H1 (cell line): ENCODE data around the gene EPM2A. TPM values are rescaled to one million over a fixed set of nuclear protein-coding genes. Genes with fewer than 3 reads are reported as not detected.

Source experiments
- CTCF ChIA-PET: fragments of 300-600 bp; sonication (Branson Sonifier 250); formaldehyde crosslinking; loops from one replicate; lab custom pipeline; 2021; ENCODE audit not compliant: partially characterized antibody; lab: Charles Lee
- POLR2A ChIA-PET: fragments of 300-600 bp; sonication (Branson Sonifier 250); formaldehyde crosslinking; loops from one replicate; lab custom pipeline; 2021; ENCODE audit warnings: inconsistent platforms; ENCODE audit not compliant: partially characterized antibody; lab: Charles Lee
- DNase-seq, 2 experiments: peaks; one replicate each; pipeline versions ENCODE4 v3.0.0 to v3.0.0-alpha.2; 2010 to 2022; ENCODE audit warnings: low spot score in 2 of 2, low read depth in 1 of 2, mixed read lengths in 1 of 2
- FAIRE-seq: peaks from 2 replicates; lab custom pipeline; 2011; peaks lifted over from hg19 to GRCh38; lab: Jason Lieb, UNC
- H2AFZ ChIP-seq: 2 replicates; pipeline ENCODE4 v1.8.1; 2012; ENCODE audit warnings: low read length, inconsistent platforms
- H2AK5ac ChIP-seq: 2 replicates; pipeline ENCODE4 v1.6.1; 2013; ENCODE audit warnings: low read depth, low read length
- H2BK120ac ChIP-seq: replicated peaks from 2 replicates; pipeline ENCODE3; 2013; ENCODE audit warnings: low read depth, low read length, inconsistent platforms
- H2BK12ac ChIP-seq: 2 replicates; pipeline ENCODE4 v1.6.1; 2013; ENCODE audit warnings: low read depth, low read length
- H2BK15ac ChIP-seq: 2 replicates; pipeline ENCODE4 v1.6.1; 2013; ENCODE audit warnings: low read length
- H2BK20ac ChIP-seq: 2 replicates; pipeline ENCODE4 v1.6.1; 2013; ENCODE audit warnings: low read length
- H2BK5ac ChIP-seq: 2 replicates; pipeline ENCODE4 v1.6.1; 2013; ENCODE audit warnings: low read depth, low read length
- H3K14ac ChIP-seq: 2 replicates; pipeline ENCODE4 v1.6.1; 2013; ENCODE audit warnings: inconsistent platforms; ENCODE audit not compliant: insufficient read length
- H3K18ac ChIP-seq: 2 replicates; pipeline ENCODE4 v1.6.1; 2013; ENCODE audit warnings: low read length; ENCODE audit errors: extremely low read depth
- H3K23ac ChIP-seq: 2 replicates; pipeline ENCODE4 v1.6.1; 2013; ENCODE audit warnings: inconsistent platforms; ENCODE audit not compliant: insufficient read length
- H3K23me2 ChIP-seq: 2 replicates; pipeline ENCODE4 v1.6.1; 2013; ENCODE audit warnings: low read depth, low read length
- H3K27ac ChIP-seq: 2 replicates; pipeline ENCODE4 v1.6.1; 2011; ENCODE audit warnings: low read depth, low read length, inconsistent platforms
- H3K27me3 ChIP-seq, 4 experiments: replicated peaks in 1 of 4; 1 replicate in 1 of 4; 2 replicates in 3 of 4; pipeline versions ENCODE4 v1.6.1 to v1.8.1; 2011 to 2013; ENCODE audit warnings: low read length in 3 of 4, mild to moderate bottlenecking in 3 of 4, inconsistent platforms in 2 of 4, mixed read lengths in 2 of 4, moderate library complexity in 1 of 4; ENCODE audit not compliant: control insufficient read depth in 3 of 4, insufficient read depth in 3 of 4; ENCODE audit errors: extremely low read depth in 1 of 4
- H3K36me3 ChIP-seq, 4 experiments: 2 replicates each; pipeline versions ENCODE4 v1.6.1 to v1.8.1; 2011 to 2013; ENCODE audit warnings: mild to moderate bottlenecking in 4 of 4, low read length in 3 of 4, moderate library complexity in 2 of 4, control low read depth in 1 of 4, inconsistent platforms in 1 of 4; ENCODE audit not compliant: insufficient read depth in 4 of 4, control insufficient read depth in 2 of 4
- H3K4ac ChIP-seq: replicated peaks from 2 replicates; pipeline ENCODE3; 2013; ENCODE audit warnings: low read length, low read depth, mixed read lengths, inconsistent platforms; ENCODE audit not compliant: insufficient read length
- H3K4me1 ChIP-seq, 4 experiments: replicated peaks in 1 of 4; 1 replicate in 1 of 4; 2 replicates in 3 of 4; pipeline versions ENCODE4 v1.6.1 to v1.8.1; 2011 to 2013; ENCODE audit warnings: low read length in 3 of 4, inconsistent platforms in 2 of 4, mixed read lengths in 1 of 4; ENCODE audit not compliant: insufficient read depth in 4 of 4, control insufficient read depth in 3 of 4
- H3K4me2 ChIP-seq, 2 experiments: 2 replicates each; pipeline versions ENCODE4 v1.6.1 to v1.8.1; 2011 to 2013; ENCODE audit warnings: low read depth in 2 of 2, low read length in 2 of 2, control low read depth in 1 of 2, inconsistent platforms in 1 of 2, mild to moderate bottlenecking in 1 of 2; ENCODE audit not compliant: insufficient read depth in 1 of 2
- H3K4me3 ChIP-seq, 4 experiments: fragments of 200-600, 300-600 bp in 1 of 4; sonication (generic), shearing (Covaris generic), sonication (Bioruptor Twin) in 1 of 4; 2 replicates each; pipeline versions ENCODE4 v1.5.1 to v1.8.1; 2011 to 2016; ENCODE audit warnings: low read length in 4 of 4, low read depth in 3 of 4, control low read depth in 2 of 4, inconsistent platforms in 2 of 4, mild to moderate bottlenecking in 2 of 4, mixed read lengths in 1 of 4, moderate library complexity in 1 of 4; ENCODE audit not compliant: insufficient read depth in 2 of 4; ENCODE audit errors: extremely low read depth in 1 of 4
- H3K56ac ChIP-seq: replicated peaks from 2 replicates; pipeline ENCODE3; 2013; ENCODE audit warnings: low read depth, mild to moderate bottlenecking, mixed read lengths, low read length, inconsistent platforms; ENCODE audit not compliant: insufficient read length
- H3K79me1 ChIP-seq: 2 replicates; pipeline ENCODE4 v1.6.1; 2013; ENCODE audit warnings: low read depth, low read length, control low read depth
- H3K79me2 ChIP-seq, 2 experiments: 2 replicates each; pipeline versions ENCODE4 v1.6.1 to v1.8.1; 2012 to 2013; ENCODE audit warnings: low read length in 2 of 2, mild to moderate bottlenecking in 2 of 2, inconsistent platforms in 1 of 2; ENCODE audit not compliant: insufficient read depth in 2 of 2, control insufficient read depth in 1 of 2
- H3K9ac ChIP-seq, 4 experiments: replicated peaks in 1 of 4; 1 replicate in 1 of 4; 2 replicates in 3 of 4; pipeline versions ENCODE4 v1.6.1 to v1.8.1; 2011 to 2013; ENCODE audit warnings: low read depth in 3 of 4, low read length in 3 of 4, control low read depth in 2 of 4, mild to moderate bottlenecking in 2 of 4, moderate library complexity in 2 of 4, inconsistent platforms in 1 of 4; ENCODE audit errors: extremely low read depth in 1 of 4
- H3K9me3 ChIP-seq, 2 experiments: 2 replicates each; pipeline versions ENCODE4 v1.6.1 to v1.8.1; 2012 to 2013; ENCODE audit warnings: mild to moderate bottlenecking in 2 of 2, moderate library complexity in 2 of 2, control low read depth in 1 of 2, inconsistent platforms in 1 of 2, low read depth in 1 of 2, low read length in 1 of 2, mixed read lengths in 1 of 2; ENCODE audit not compliant: insufficient read depth in 2 of 2
- H4K20me1 ChIP-seq, 2 experiments: replicated peaks in 1 of 2; 2 replicates each; pipeline versions ENCODE3 to v1.8.1; 2011 to 2013; ENCODE audit warnings: inconsistent platforms in 2 of 2, low read length in 2 of 2, mild to moderate bottlenecking in 1 of 2; ENCODE audit not compliant: insufficient read depth in 2 of 2, control insufficient read depth in 1 of 2
- H4K5ac ChIP-seq: 2 replicates; pipeline ENCODE4 v1.6.1; 2013; ENCODE audit warnings: low read length, low read depth, mixed read lengths, inconsistent platforms; ENCODE audit not compliant: insufficient read length
- H4K8ac ChIP-seq: 2 replicates; pipeline ENCODE4 v1.8.0; 2013; ENCODE audit warnings: mild to moderate bottlenecking, moderate library complexity, low read length, inconsistent platforms; ENCODE audit not compliant: insufficient read depth; ENCODE audit errors: extremely low read depth
- H4K91ac ChIP-seq: replicated peaks from 2 replicates; pipeline ENCODE3; 2013; ENCODE audit warnings: low read length, mixed read lengths, inconsistent platforms; ENCODE audit not compliant: insufficient read length
- CTBP2 ChIP-seq: IDR thresholded peaks from 2 replicates; pipeline ENCODE4 v1.7.0; 2011; ENCODE audit warnings: borderline replicate concordance, mild to moderate bottlenecking, moderate library complexity, mixed read lengths, low read length; ENCODE audit not compliant: insufficient read depth, insufficient read length
- GABPA ChIP-seq: IDR thresholded peaks from 2 replicates; pipeline ENCODE4 v1.6.1; 2011; ENCODE audit warnings: mild to moderate bottlenecking, low read length, moderate library complexity, borderline replicate concordance; ENCODE audit not compliant: insufficient read depth
- HDAC6 ChIP-seq: IDR thresholded peaks from one replicate; pipeline ENCODE4 v1.7.1; 2012; ENCODE audit warnings: low read depth, mild to moderate bottlenecking, inconsistent platforms, low read length, moderate library complexity
- POLR2AphosphoS5 ChIP-seq: IDR thresholded peaks from 2 replicates; pipeline ENCODE4 v1.6.1; 2011; ENCODE audit warnings: low read depth, low read length
- SP1 ChIP-seq: IDR thresholded peaks from 2 replicates; pipeline ENCODE4 v1.6.1; 2011; ENCODE audit warnings: low read depth, low read length
- TAF1 ChIP-seq: IDR thresholded peaks from 2 replicates; pipeline ENCODE4 v1.6.1; 2011; ENCODE audit warnings: mild to moderate bottlenecking, low read depth, low read length
- YY1 ChIP-seq: IDR thresholded peaks from 2 replicates; pipeline ENCODE4 v1.6.1; 2011; ENCODE audit warnings: low read depth, mild to moderate bottlenecking, low read length
- WGBS, 2 experiments: shearing (Covaris generic) in 1 of 2; methylation state at CpG; one replicate each; pipeline versions ENCODE4 v1.1.6 to v1.1.7; 2013 to 2015; ENCODE audit warnings: low lambda C conversion rate in 2 of 2, mixed read lengths in 2 of 2, inconsistent platforms in 1 of 2, low coverage in 1 of 2, missing lambda C conversion rate in 1 of 2; ENCODE audit not compliant: insufficient replicate concordance in 2 of 2, insufficient coverage in 1 of 2, insufficient read length in 1 of 2; ENCODE audit errors: extremely low coverage in 1 of 2, missing lambda C conversion rate in 1 of 2; 5-methylcytosine and 5-hydroxymethylcytosine counted together
- polyA plus RNA-seq, 7 experiments: library from polyadenylated mRNA; depleted of rRNA in 3 of 7; stranded (reverse) in 5 of 7; unstranded in 2 of 7; fragments of >200 nt in 5 of 7; fragments of 200-250 nt in 2 of 7; gene quantifications; 1 replicate in 5 of 7; 2 replicates in 1 of 7; 4 replicates in 1 of 7; pipeline versions ENCODE4 v1.2.1 to v1.2.3, GENCODE V29; 2011 to 2013; ENCODE audit warnings: missing spikeins in 2 of 7, mixed read lengths in 2 of 7
- total RNA-seq: library from RNA; stranded (reverse); fragmentation: NEBNext Ultra II Directional; extraction: Animal tissue kit (Norgen Biotek cat#: 25700); gene quantifications from 2 replicates; pipeline ENCODE4 v1.2.1, GENCODE V29; 2021
- TF ChIP-seq, protein P1 (sequence below), 3 experiments: IDR thresholded peaks; 1 replicate in 2 of 3; 2 replicates in 1 of 3; pipeline versions ENCODE4 v1.5.1 to v1.6.1; 2011; ENCODE audit warnings: low read length in 3 of 3, mild to moderate bottlenecking in 3 of 3, inconsistent platforms in 2 of 3, low read depth in 1 of 3, moderate library complexity in 1 of 3; ENCODE audit not compliant: insufficient read depth in 1 of 3; ENCODE audit errors: control extremely low read depth in 1 of 3

Gene EPM2A
- total and polyA plus RNA-seq, 2 of the 8 experiments (the other 6 are each of a cell fraction or from before 2014, with no cell fraction given), result 2.3 to 6.2 TPM

DNA sequence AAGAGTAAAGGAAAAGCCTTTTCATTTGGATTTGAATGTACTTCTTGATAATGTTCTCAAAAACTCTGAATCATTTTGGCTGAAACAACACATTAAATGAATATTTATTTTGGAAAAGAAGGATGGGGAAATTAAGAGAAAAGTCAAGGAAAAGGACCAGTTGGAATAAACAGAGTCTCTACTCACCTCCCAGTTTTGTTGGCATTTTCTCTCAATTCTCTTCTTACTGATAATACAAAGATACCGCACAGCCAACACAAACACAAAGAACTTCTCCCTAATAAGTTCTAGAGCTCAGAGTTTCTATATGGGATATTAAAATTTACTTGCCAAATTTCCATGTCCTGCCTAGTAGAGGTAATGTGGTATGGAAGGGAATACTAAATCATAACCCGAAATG is 13.1 kb downstream of the EPM2A start:
- TF ChIP-seq GABPA (no peak), HDAC6 (no peak), POLR2AphosphoS5 (no peak), SP1 (no peak), TAF1 (no peak), CTBP2 (no peak), YY1 (no peak)
- TF ChIP-seq, protein P1, sequence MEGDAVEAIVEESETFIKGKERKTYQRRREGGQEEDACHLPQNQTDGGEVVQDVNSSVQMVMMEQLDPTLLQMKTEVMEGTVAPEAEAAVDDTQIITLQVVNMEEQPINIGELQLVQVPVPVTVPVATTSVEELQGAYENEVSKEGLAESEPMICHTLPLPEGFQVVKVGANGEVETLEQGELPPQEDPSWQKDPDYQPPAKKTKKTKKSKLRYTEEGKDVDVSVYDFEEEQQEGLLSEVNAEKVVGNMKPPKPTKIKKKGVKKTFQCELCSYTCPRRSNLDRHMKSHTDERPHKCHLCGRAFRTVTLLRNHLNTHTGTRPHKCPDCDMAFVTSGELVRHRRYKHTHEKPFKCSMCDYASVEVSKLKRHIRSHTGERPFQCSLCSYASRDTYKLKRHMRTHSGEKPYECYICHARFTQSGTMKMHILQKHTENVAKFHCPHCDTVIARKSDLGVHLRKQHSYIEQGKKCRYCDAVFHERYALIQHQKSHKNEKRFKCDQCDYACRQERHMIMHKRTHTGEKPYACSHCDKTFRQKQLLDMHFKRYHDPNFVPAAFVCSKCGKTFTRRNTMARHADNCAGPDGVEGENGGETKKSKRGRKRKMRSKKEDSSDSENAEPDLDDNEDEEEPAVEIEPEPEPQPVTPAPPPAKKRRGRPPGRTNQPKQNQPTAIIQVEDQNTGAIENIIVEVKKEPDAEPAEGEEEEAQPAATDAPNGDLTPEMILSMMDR (IDR thresholded peaks at IDR 0.05; ENCODE audit: control extremely low read depth in 1 of 3, insufficient read depth in 1 of 3, low read depth in 1 of 3, low read length in 3 of 3), result no peak
- H4K5ac ChIP-seq, result no peak overlapping the region
- no peak overlapping the region for H2BK120ac ChIP-seq
- H3K4ac ChIP-seq, result no peak overlapping the region
- H3K27ac ChIP-seq, result no peak overlapping the region
- no peak overlapping the region for H4K8ac ChIP-seq
- no peak for DNase-seq
- H3K4me2 ChIP-seq, result no peak overlapping the region
- no peak overlapping the region for H3K56ac ChIP-seq
- H3K9ac ChIP-seq, result no peak overlapping the region
- H2BK12ac ChIP-seq, result no peak overlapping the region
- no peaks in the 10 kb centered on the region for H4K20me1 ChIP-seq
- H4K91ac ChIP-seq, result no peak overlapping the region
- H3K4me1 ChIP-seq, result no peaks in the 10 kb centered on the region
- no peak overlapping the region for H3K18ac ChIP-seq
- FAIRE-seq, result no peak
- H2AFZ ChIP-seq, result no peak overlapping the region
- no peak overlapping the region for H2BK20ac ChIP-seq
- no peak overlapping the region for H2BK15ac ChIP-seq
- H3K9me3 ChIP-seq, result no peaks in the 10 kb centered on the region
- CTCF ChIA-PET, result interaction anchor here (2.1 kb wide), 1 partner anchor 18 kb away, joined by 7 read pairs; no protein-coding TSS in a partner anchor
- H2BK5ac ChIP-seq, result no peak overlapping the region
- H3K23ac ChIP-seq, result no peak overlapping the region
- no peaks in the 10 kb centered on the region for H3K79me1 ChIP-seq
- no peak overlapping the region for H3K4me3 ChIP-seq
- 93% methylated on average over 2 of the region's 2 CpGs; no CpG with 5 or more reads in 1 of the 2 experiments for WGBS, 2 experiments
- no peaks in the 10 kb centered on the region for H3K79me2 ChIP-seq
- H2AK5ac ChIP-seq, result no peak overlapping the region
- H3K27me3 ChIP-seq, result no peaks in the 10 kb centered on the region
- H3K36me3 ChIP-seq, result no peaks in the 10 kb centered on the region
- no peak overlapping the region for H3K14ac ChIP-seq
- POLR2A ChIA-PET, result no interaction called here
- H3K23me2 ChIP-seq, result no peaks in the 10 kb centered on the region
